GM12878 (cell line): ENCODE measurements around the gene SOX5. TPM values are rescaled to one million over a fixed set of nuclear protein-coding genes. Genes with fewer than 3 reads are reported as not detected.
A peak's percentile ranks its signal among the peaks of the same experiment; 100 is the strongest.

Experiments
- ATAC-seq: fragments of 200-7000 bp; cut with Tn5 transposase; 3 replicates; pipeline ENCODE4 v1.9.1; 2020; ENCODE audit warnings: mild to moderate bottlenecking, moderate library complexity
- BruUV-seq: library from RNA; stranded (reverse); fragments of 400-500 nt; replicated peaks from 2 replicates; lab custom pipeline; 2021; lab: Mats Ljungman, UMichigan
- CTCF ChIA-PET: fragments of 300-600 bp; sonication (Branson Sonifier 250); formaldehyde crosslinking; extraction: SDS; loops from one replicate; lab custom pipeline; 2021; ENCODE audit warnings: inconsistent platforms; lab: Yijun Ruan, JAX
- POLR2A ChIA-PET: fragments of 350-600 bp; formaldehyde crosslinking; extraction: SDS; loops from one replicate; lab custom pipeline; 2021; ENCODE audit warnings: inconsistent platforms; lab: Charles Lee
- RAD21 ChIA-PET: fragments of 300-600 bp; sonication (Branson Sonifier 250); formaldehyde crosslinking; loops from one replicate; lab custom pipeline; 2023; ENCODE audit warnings: antibody characterized with exemption; ENCODE audit not compliant: unreplicated experiment; lab: Charles Lee
- SMC1A ChIA-PET: fragments of 300-600 bp; sonication (Branson Sonifier 250); formaldehyde crosslinking; loops from one replicate; lab custom pipeline; 2023; ENCODE audit not compliant: unreplicated experiment, uncharacterized antibody; lab: Charles Lee
- DNase-seq: peaks from one replicate; pipeline ENCODE4 v3.0.0-alpha.2; 2011; ENCODE audit warnings: low read depth, low spot score
- FAIRE-seq: peaks from 3 replicates; lab custom pipeline; 2011; peaks lifted over from hg19 to GRCh38; lab: Jason Lieb, UNC
- H2AFZ ChIP-seq: 2 replicates; pipeline ENCODE4 v1.6.0; 2011; ENCODE audit warnings: low read depth, low read length, control low read depth; ENCODE audit not compliant: control insufficient read depth
- H3K27ac ChIP-seq: 2 replicates; pipeline ENCODE4 v1.5.1; 2011; ENCODE audit warnings: control low read depth; ENCODE audit not compliant: control insufficient read depth, insufficient read depth
- H3K27me3 ChIP-seq, 2 experiments: replicated peaks in 1 of 2; 2 replicates each; pipeline versions ENCODE4 v1.6.0 to v1.6.1; 2011; ENCODE audit warnings: low read length in 1 of 2; ENCODE audit not compliant: control insufficient read depth in 2 of 2, insufficient read depth in 2 of 2
- H3K36me3 ChIP-seq, 2 experiments: 2 replicates each; pipeline ENCODE4 v1.5.1; 2011; ENCODE audit warnings: low read length in 1 of 2; ENCODE audit not compliant: control insufficient read depth in 2 of 2, insufficient read depth in 2 of 2
- H3K4me1 ChIP-seq: 2 replicates; pipeline ENCODE4 v1.6.1; 2011; ENCODE audit warnings: mild to moderate bottlenecking, low read length, moderate library complexity, mixed read lengths; ENCODE audit not compliant: control insufficient read depth, insufficient read depth
- H3K4me2 ChIP-seq: 2 replicates; pipeline ENCODE4 v1.6.0; 2011; ENCODE audit warnings: control low read depth; ENCODE audit not compliant: control insufficient read depth, insufficient read depth
- H3K4me3 ChIP-seq: fragments of 200-600 bp; sonication (generic); 2 replicates; pipeline ENCODE4 v1.5.1; 2016
- H3K79me2 ChIP-seq: 2 replicates; pipeline ENCODE4 v1.6.0; 2011; ENCODE audit warnings: low read length; ENCODE audit not compliant: control insufficient read depth, insufficient read depth
- H3K9ac ChIP-seq: 2 replicates; pipeline ENCODE4 v1.8.0; 2011; ENCODE audit warnings: low read length, control low read depth, mixed read lengths; ENCODE audit not compliant: control insufficient read depth, insufficient read depth
- H3K9me3 ChIP-seq: replicated peaks from 3 replicates; pipeline ENCODE4 v1.5.1; 2011; ENCODE audit warnings: mild to moderate bottlenecking, low read length; ENCODE audit not compliant: control insufficient read depth, insufficient read depth
- H4K20me1 ChIP-seq: 2 replicates; pipeline ENCODE4 v1.6.0; 2011; ENCODE audit not compliant: control insufficient read depth, insufficient read depth
- BRCA1 ChIP-seq: IDR thresholded peaks from 2 replicates; pipeline ENCODE4 v1.6.1; 2011; ENCODE audit warnings: low read depth, low read length, improper control_type of control experiment
- CHD2 ChIP-seq: IDR thresholded peaks from 2 replicates; pipeline ENCODE4 v1.6.1; 2011; ENCODE audit warnings: low read depth, low read length, improper control_type of control experiment, borderline replicate concordance
- EGR1 ChIP-seq, 2 experiments: IDR thresholded peaks; 1 replicate in 1 of 2; 2 replicates in 1 of 2; pipeline ENCODE4 v1.6.1; 2011 to 2012; ENCODE audit warnings: low read depth in 2 of 2, low read length in 2 of 2, borderline replicate concordance in 1 of 2, mild to moderate bottlenecking in 1 of 2, moderate library complexity in 1 of 2
- EP300 ChIP-seq, 2 experiments: fragments of 150-350 bp in 1 of 2; IDR thresholded peaks; 2 replicates each; pipeline ENCODE4 v1.6.1; 2011 to 2012; ENCODE audit warnings: low read depth in 2 of 2, low read length in 2 of 2, borderline replicate concordance in 1 of 2, improper control_type of control experiment in 1 of 2, inconsistent platforms in 1 of 2; ENCODE audit not compliant: control insufficient read depth in 1 of 2
- MTA2 ChIP-seq: fragments of 450-650 bp; IDR thresholded peaks from 2 replicates; pipeline ENCODE4 v1.6.1; 2016; ENCODE audit warnings: low read depth, mild to moderate bottlenecking, moderate library complexity
- MYB ChIP-seq: fragments of 150-350 bp; IDR thresholded peaks from 2 replicates; pipeline ENCODE4 v1.6.1; 2014; ENCODE audit warnings: mild to moderate bottlenecking, low read depth, low read length, borderline replicate concordance
- NBN ChIP-seq: fragments of 450-650 bp; IDR thresholded peaks from 2 replicates; pipeline ENCODE4 v1.6.1; 2016
- PKNOX1 ChIP-seq: fragments of 450-650 bp; IDR thresholded peaks from 2 replicates; pipeline ENCODE4 v1.6.1; 2016; ENCODE audit warnings: mild to moderate bottlenecking
- RAD51 ChIP-seq: fragments of 450-650 bp; IDR thresholded peaks from 2 replicates; pipeline ENCODE4 v1.6.1; 2016; ENCODE audit warnings: moderate library complexity, mild to moderate bottlenecking, inconsistent platforms
- SKIL ChIP-seq: fragments of 450-650 bp; IDR thresholded peaks from 2 replicates; pipeline ENCODE4 v1.6.1; 2017; ENCODE audit warnings: mild to moderate bottlenecking, low read depth, inconsistent platforms; ENCODE audit not compliant: poor library complexity, severe bottlenecking
- TAF1 ChIP-seq: IDR thresholded peaks from 2 replicates; pipeline ENCODE4 v1.6.1; 2011; ENCODE audit warnings: mild to moderate bottlenecking, low read depth, low read length, borderline replicate concordance
- WGBS: methylation state at CpG from one replicate; pipeline ENCODE4 v1.1.6; 2016; ENCODE audit warnings: low lambda C conversion rate; ENCODE audit not compliant: insufficient replicate concordance, insufficient coverage; ENCODE audit errors: missing lambda C conversion rate; 5-methylcytosine and 5-hydroxymethylcytosine counted together
- in situ Hi-C: fragments of 300-500 bp; cut with MboI; formaldehyde crosslinking; loops from 9 replicates; pipeline ENCODE4 v1.14.3; 2018; ENCODE audit warnings: mixed read lengths
- intact Hi-C: fragments of 100-400 bp; cut with micrococcal nuclease; formaldehyde crosslinking; loops from one replicate; pipeline ENCODE4 v1.14.2; 2022; ENCODE audit not compliant: unreplicated experiment
- polyA plus RNA-seq, 11 experiments: library from polyadenylated mRNA; depleted of rRNA in 4 of 11; unstranded in 6 of 11; stranded (reverse) in 5 of 11; fragments of >200 nt; fragmentation: Nextera tagmentation in 4 of 11; fragmentation: Illumina TruSeq in 1 of 11; extraction: Ambion mirVana in 4 of 11; extraction: Trizol in 1 of 11; gene quantifications; 1 replicate in 1 of 11; 2 replicates in 10 of 11; pipeline versions ENCODE4 v1.2.1 to v1.2.3, GENCODE V29; 2011 to 2016; ENCODE audit warnings: inconsistent platforms in 2 of 11, missing spikeins in 2 of 11, low read depth in 1 of 11
- total RNA-seq, 4 experiments: library from RNA; depleted of rRNA in 3 of 4; stranded (reverse); fragments of >200 nt in 3 of 4; fragmentation: Illumina TruSeq in 1 of 4; extraction: Trizol in 1 of 4; gene quantifications; 2 replicates each; pipeline versions ENCODE4 v1.2.1 to v1.2.3, GENCODE V29; 2013 to 2021

Gene SOX5
- total and polyA plus RNA-seq, 10 of the 15 experiments (the other 5 are each of a cell fraction or from before 2014, with no cell fraction given): 0.08 to 1.0 (median 0.24) TPM

GRCh38 chr12:23921099-23921856, 28.2 kb downstream of the SOX5 start:
- POLR2A ChIA-PET: interaction anchor here (1.0 kb wide), 1 partner anchor 11 kb away, joined by 3 read pairs; no protein-coding TSS in a partner anchor

GRCh38 chr12:23911574-23911973, 37.9 kb downstream of the SOX5 start:
- Histone ChIP-seq H3K79me2 (no peaks in the 10 kb centered on the region), H4K20me1 (no peaks in the 10 kb centered on the region), H3K9me3 (no peaks in the 10 kb centered on the region), H3K4me3 (no peak overlapping the region), H3K27me3 (no peaks in the 10 kb centered on the region), H2AFZ (no peak overlapping the region), H3K4me1 (no peaks in the 10 kb centered on the region), H3K27ac (no peak overlapping the region), H3K36me3 (no peaks in the 10 kb centered on the region), H3K9ac (no peak overlapping the region), H3K4me2 (no peak overlapping the region)
- ChIA-PET POLR2A (no interaction called here), CTCF (no interaction called here), SMC1A (no interaction called here), RAD21 (no interaction called here)
- 11% methylated on average over 3 of the region's 3 CpGs for WGBS
- intact Hi-C loops: no loop called here
- FAIRE-seq: no peak
- no peak for DNase-seq
- no TSS peak for BruUV-seq
- in situ Hi-C loops: no loop called here
- peak; percentile 87 for ATAC-seq
- no peak for TF ChIP-seq TAF1
- TF ChIP-seq BRCA1: no peak
- TF ChIP-seq MTA2: 0 out of 2 replicates have a peak, but pooled peaks have one; percentile 32
- TF ChIP-seq SKIL: no peak
- no peak for TF ChIP-seq EGR1 (IDR thresholded peaks at IDR 0.05; ENCODE audit: borderline replicate concordance in 1 of 2, low read depth in 2 of 2, low read length in 2 of 2)
- no peak for TF ChIP-seq NBN
- peak; percentile 67 to 72; a peak in 2 of 4 replicates for TF ChIP-seq EP300 (IDR thresholded peaks at IDR 0.05; ENCODE audit: borderline replicate concordance in 1 of 2, control insufficient read depth in 1 of 2, low read depth in 2 of 2, low read length in 2 of 2)
- no peak for TF ChIP-seq RAD51
- TF ChIP-seq MYB: peak; percentile 70; the same call in 1 of the 2 replicates

More at GRCh38 chr12:23921099-23921856, 28.2 kb downstream of the SOX5 start:
- 8% methylated on average over 5 of the region's 5 CpGs for WGBS
- ATAC-seq (peak; percentile 78), FAIRE-seq (no peak), DNase-seq (no peak)
- Histone ChIP-seq H3K4me3 (no peak overlapping the region), H4K20me1 (no peaks in the 10 kb centered on the region), H3K27me3 (no peaks in the 10 kb centered on the region), H3K9ac (no peak overlapping the region), H3K79me2 (no peaks in the 10 kb centered on the region), H3K9me3 (no peaks in the 10 kb centered on the region), H3K36me3 (no peaks in the 10 kb centered on the region), H2AFZ (no peak overlapping the region), H3K27ac (no peak overlapping the region), H3K4me2 (no peak overlapping the region), H3K4me1 (no peaks in the 10 kb centered on the region)
- TF ChIP-seq CHD2: no peak
- 0 out of 2 replicates have a peak, but pooled peaks have one; percentile 15 for TF ChIP-seq PKNOX1
- no TSS peak for BruUV-seq
- in situ Hi-C loops: no loop called here
- CTCF ChIA-PET: interaction anchor here (0.7 kb wide), 1 partner anchor 32 kb away, joined by 3 read pairs; no protein-coding TSS in a partner anchor
- intact Hi-C loops: no loop called here
- RAD21 ChIA-PET: interaction anchor here (1.4 kb wide), 1 partner anchor 11 kb away, joined by 3 read pairs; no protein-coding TSS in a partner anchor
- SMC1A ChIA-PET: interaction anchor here (1.6 kb wide), 1 partner anchor 8 kb away, joined by 6 read pairs; no protein-coding TSS in a partner anchor
